K562 (cell line): ENCODE data around the gene PDE6D. TPM values are rescaled to one million over a fixed set of nuclear protein-coding genes. Genes with fewer than 3 reads are reported as not detected.

ENCODE experiments used
- ATAC-seq: fragments of 200-7000 bp; cut with Tn5 transposase; 3 replicates; pipeline ENCODE4 v1.9.1; 2020; ENCODE audit warnings: moderate library complexity
- BruUV-seq: library from RNA; stranded (reverse); fragments of 400-500 nt; replicated peaks from 2 replicates; lab custom pipeline; 2021; lab: Mats Ljungman, UMichigan
- CTCF ChIA-PET: fragments of 300-600 bp; formaldehyde crosslinking; extraction: SDS; loops from one replicate; lab custom pipeline; 2021; ENCODE audit warnings: low intra/inter-chr PET ratio; lab: Yijun Ruan, JAX
- POLR2A ChIA-PET: fragments of 300-600, 350-650 bp; sonication (Branson Sonifier 250); formaldehyde crosslinking; extraction: SDS; loops from one replicate; lab custom pipeline; 2021; ENCODE audit warnings: antibody characterized with exemption, inconsistent platforms; lab: Yijun Ruan, JAX
- DNase-seq, 4 experiments: peaks; one replicate each; pipeline versions ENCODE4 v3.0.0 to v3.0.0-alpha.2; 2011 to 2018; ENCODE audit warnings: low spot score in 3 of 4, mixed read lengths in 3 of 4; ENCODE audit errors: extremely low read depth in 1 of 4
- FAIRE-seq: peaks from 2 replicates; lab custom pipeline; 2011; peaks lifted over from hg19 to GRCh38; lab: Jason Lieb, UNC
- H2AFZ ChIP-seq: 2 replicates; pipeline ENCODE4 v1.6.0; 2011; ENCODE audit warnings: low read depth, low read length, control low read depth, inconsistent platforms
- H3K27ac ChIP-seq: fragments of 200-600 bp; 3 replicates; pipeline ENCODE4 v1.8.0; 2011; ENCODE audit warnings: low read depth, mild to moderate bottlenecking, control low read depth, inconsistent platforms, low read length, moderate library complexity, mixed read lengths; ENCODE audit errors: extremely low read depth
- H3K27me3 ChIP-seq, 2 experiments: fragments of 300-600 bp in 1 of 2; 2 replicates in 1 of 2; 3 replicates in 1 of 2; pipeline versions ENCODE4 v1.6.0 to v1.8.0; 2011; ENCODE audit warnings: inconsistent platforms in 2 of 2, low read length in 2 of 2, mild to moderate bottlenecking in 1 of 2, mixed read lengths in 1 of 2, moderate library complexity in 1 of 2; ENCODE audit not compliant: control insufficient read depth in 2 of 2, insufficient read depth in 2 of 2
- H3K36me3 ChIP-seq: fragments of 300-600 bp; 3 replicates; pipeline ENCODE4 v1.8.0; 2011; ENCODE audit warnings: mild to moderate bottlenecking, low read length, inconsistent platforms; ENCODE audit not compliant: control insufficient read depth, insufficient read depth
- H3K4me1 ChIP-seq, 2 experiments: fragments of 200-600 bp in 1 of 2; replicated peaks in 1 of 2; 2 replicates in 1 of 2; 3 replicates in 1 of 2; pipeline versions ENCODE4 v1.5.1 to v1.8.0; 2011; ENCODE audit warnings: inconsistent platforms in 2 of 2, low read length in 2 of 2, mild to moderate bottlenecking in 1 of 2, mixed read lengths in 1 of 2, moderate library complexity in 1 of 2; ENCODE audit not compliant: control insufficient read depth in 2 of 2, insufficient read depth in 2 of 2
- H3K4me2 ChIP-seq: 2 replicates; pipeline ENCODE4 v1.6.1; 2011; ENCODE audit warnings: low read length, control low read depth, inconsistent platforms, mixed read lengths; ENCODE audit not compliant: insufficient read depth
- H3K4me3 ChIP-seq: fragments of 200-600 bp; sonication (generic), shearing (Covaris generic); 2 replicates; pipeline ENCODE4 v1.5.1; 2016; ENCODE audit warnings: control low read depth, inconsistent platforms
- H3K79me2 ChIP-seq: fragments of 200-600 bp; 3 replicates; pipeline ENCODE4 v1.8.0; 2011; ENCODE audit warnings: low read length, inconsistent platforms; ENCODE audit not compliant: control insufficient read depth, insufficient read depth
- H3K9ac ChIP-seq, 2 experiments: 2 replicates each; pipeline versions ENCODE4 v1.6.0 to v1.6.1; 2011; ENCODE audit warnings: low read depth in 2 of 2, low read length in 2 of 2, control low read depth in 1 of 2, inconsistent platforms in 1 of 2, mild to moderate bottlenecking in 1 of 2, mixed read lengths in 1 of 2; ENCODE audit not compliant: insufficient read depth in 1 of 2
- H3K9me1 ChIP-seq: one replicate; pipeline ENCODE4 v1.6.0; 2011; ENCODE audit warnings: inconsistent platforms, mild to moderate bottlenecking, low read length, moderate library complexity; ENCODE audit not compliant: control insufficient read depth, insufficient read depth
- H3K9me3 ChIP-seq: replicated peaks from 2 replicates; pipeline ENCODE4 v1.5.1; 2011; ENCODE audit warnings: low read depth, low read length, inconsistent platforms; ENCODE audit not compliant: control insufficient read depth, insufficient read depth
- H4K20me1 ChIP-seq: replicated peaks from 2 replicates; pipeline ENCODE4 v1.6.1; 2011; ENCODE audit warnings: low read length, inconsistent platforms, mixed read lengths; ENCODE audit not compliant: control insufficient read depth, insufficient read depth
- RCOR1 ChIP-seq, 2 experiments: IDR thresholded peaks; 2 replicates each; pipeline ENCODE4 v1.6.1; 2012; ENCODE audit warnings: low read depth in 2 of 2, low read length in 2 of 2, borderline replicate concordance in 1 of 2, improper control_type of control experiment in 1 of 2
- TEAD2 ChIP-seq: fragments of 450-650 bp; IDR thresholded peaks from 2 replicates; pipeline ENCODE4 v1.6.1; 2016; ENCODE audit warnings: missing genetic modification characterization, control low read depth, missing compliant biosample characterization
- ZFX ChIP-seq: sonication (generic); formaldehyde crosslinking; IDR thresholded peaks from 2 replicates; pipeline ENCODE4 v1.8.0; 2022; ENCODE audit warnings: mild to moderate bottlenecking, missing genetic modification reagents, moderate library complexity
- ZNF3 ChIP-seq: fragments of 250-450 bp; sonication (Bioruptor Pico); IDR thresholded peaks from 2 replicates; pipeline ENCODE4 v1.5.0; 2021; ENCODE audit warnings: mild to moderate bottlenecking, moderate library complexity
- WGBS: fragments of 100-300 bp; shearing (Covaris generic); methylation state at CpG from one replicate; pipeline ENCODE4 v1.1.6; 2016; ENCODE audit warnings: low coverage, mixed read lengths; ENCODE audit not compliant: insufficient coverage; ENCODE audit errors: missing lambda C conversion rate; 5-methylcytosine and 5-hydroxymethylcytosine counted together
- in situ Hi-C: fragments of 300-500 bp; cut with MboI; formaldehyde crosslinking; loops from 4 replicates; pipeline ENCODE4 v1.15.0; 2018; ENCODE audit warnings: inconsistent platforms, mixed read lengths
- intact Hi-C: fragments of 100-400 bp; cut with micrococcal nuclease; formaldehyde crosslinking; loops from 2 replicates; pipeline ENCODE4 v1.14.2; 2022
- polyA plus RNA-seq, 8 experiments: library from polyadenylated mRNA; depleted of rRNA in 4 of 8; stranded (reverse) in 5 of 8; unstranded in 3 of 8; fragments of >200 nt; fragmentation: Nextera tagmentation in 2 of 8; fragmentation: Illumina TruSeq in 1 of 8; extraction: Ambion mirVana in 2 of 8; extraction: Trizol in 1 of 8; gene quantifications; 2 replicates each; pipeline versions ENCODE4 v1.2.1 to v1.2.3, GENCODE V29; 2011 to 2014; ENCODE audit warnings: inconsistent platforms in 1 of 8, missing spikeins in 1 of 8
- total RNA-seq, 7 experiments: library from RNA; depleted of rRNA in 6 of 7; stranded (reverse); fragments of >200 nt in 6 of 7; fragmentation: Illumina TruSeq in 2 of 7; extraction: Trizol in 2 of 7; gene quantifications; 2 replicates each; pipeline versions ENCODE4 v1.2.1 to v1.2.3, GENCODE V29; 2011 to 2021; ENCODE audit warnings: low replicate concordance in 1 of 7
- TF ChIP-seq, protein P1 (sequence below): fragments of 450-650 bp; IDR thresholded peaks from 2 replicates; pipeline ENCODE4 v1.6.1; 2016; ENCODE audit warnings: missing biosample characterization, missing genetic modification characterization
- TF ChIP-seq, protein P2 (sequence below): fragments of 250-450 bp; sonication (Bioruptor Pico); IDR thresholded peaks from 2 replicates; pipeline ENCODE4 v1.8.0; 2022; ENCODE audit warnings: inconsistent platforms, mild to moderate bottlenecking, moderate library complexity, borderline replicate concordance
- TF ChIP-seq, protein P3 (sequence below): fragments of 450-650 bp; IDR thresholded peaks from 2 replicates; pipeline ENCODE4 v1.6.1; 2018; ENCODE audit warnings: mild to moderate bottlenecking, low read depth; ENCODE audit not compliant: partially characterized antibody

Gene PDE6D
- total and polyA plus RNA-seq, 9 of the 15 experiments (the other 6 are each of a cell fraction or from before 2014, with no cell fraction given), result 0.65 to 11.6 (median 7.0) TPM

DNA sequence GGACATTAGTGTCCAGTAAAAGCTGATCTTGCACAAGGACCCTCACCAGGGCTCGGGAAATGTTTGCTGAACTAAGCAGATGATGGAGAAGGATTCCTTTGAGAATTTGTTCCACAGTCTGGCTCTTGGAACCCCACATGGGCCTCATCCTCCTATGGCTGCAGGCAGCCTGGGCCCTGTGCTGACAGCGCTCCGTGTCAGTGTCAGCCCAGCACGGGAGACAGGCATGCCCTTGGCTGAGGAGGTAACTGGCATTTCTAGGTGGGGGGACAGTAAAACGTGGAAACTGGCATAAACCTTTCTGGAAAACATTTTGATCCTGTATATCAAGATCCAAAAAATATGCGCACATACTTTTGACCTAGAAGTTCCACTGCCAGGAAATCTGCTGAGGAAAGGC lies 62.3 kb downstream of the PDE6D start:
- Histone ChIP-seq H3K79me2 (no peaks in the 10 kb centered on the region), H3K36me3 (no peaks in the 10 kb centered on the region), H3K9me1 (no peaks in the 10 kb centered on the region), H2AFZ (no peak overlapping the region), H3K4me1 (peaks cover 20 to 29% of the 10 kb centered on the region in 2 experiments; a peak in 4 of 5 replicates), H3K4me2 (no peak overlapping the region), H3K27me3 (no peaks in the 10 kb centered on the region), H3K9me3 (no peaks in the 10 kb centered on the region), H3K4me3 (no peak overlapping the region), H4K20me1 (peaks cover 10% of the 10 kb centered on the region), H3K9ac (no peak overlapping the region), H3K27ac (no peak overlapping the region)
- intact Hi-C loops, result no loop called here
- no peak for FAIRE-seq
- ChIA-PET POLR2A (no interaction called here), CTCF (no interaction called here)
- DNase-seq, result no peak
- BruUV-seq, result no TSS peak
- ATAC-seq, result no peak
- 51% methylated on average over 6 of the region's 6 CpGs for WGBS
- in situ Hi-C loops, result no loop called here
- TF ChIP-seq RCOR1 (IDR thresholded peaks at IDR 0.05; ENCODE audit: borderline replicate concordance in 1 of 2, low read depth in 2 of 2, low read length in 2 of 2) (no peak), ZFX (no peak), TEAD2 (no peak), ZNF3 (CRISPR knock-in tag) (no peak)
- TF ChIP-seq, protein P1, sequence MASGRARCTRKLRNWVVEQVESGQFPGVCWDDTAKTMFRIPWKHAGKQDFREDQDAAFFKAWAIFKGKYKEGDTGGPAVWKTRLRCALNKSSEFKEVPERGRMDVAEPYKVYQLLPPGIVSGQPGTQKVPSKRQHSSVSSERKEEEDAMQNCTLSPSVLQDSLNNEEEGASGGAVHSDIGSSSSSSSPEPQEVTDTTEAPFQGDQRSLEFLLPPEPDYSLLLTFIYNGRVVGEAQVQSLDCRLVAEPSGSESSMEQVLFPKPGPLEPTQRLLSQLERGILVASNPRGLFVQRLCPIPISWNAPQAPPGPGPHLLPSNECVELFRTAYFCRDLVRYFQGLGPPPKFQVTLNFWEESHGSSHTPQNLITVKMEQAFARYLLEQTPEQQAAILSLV (tag), result no peak
- TF ChIP-seq, protein P2, sequence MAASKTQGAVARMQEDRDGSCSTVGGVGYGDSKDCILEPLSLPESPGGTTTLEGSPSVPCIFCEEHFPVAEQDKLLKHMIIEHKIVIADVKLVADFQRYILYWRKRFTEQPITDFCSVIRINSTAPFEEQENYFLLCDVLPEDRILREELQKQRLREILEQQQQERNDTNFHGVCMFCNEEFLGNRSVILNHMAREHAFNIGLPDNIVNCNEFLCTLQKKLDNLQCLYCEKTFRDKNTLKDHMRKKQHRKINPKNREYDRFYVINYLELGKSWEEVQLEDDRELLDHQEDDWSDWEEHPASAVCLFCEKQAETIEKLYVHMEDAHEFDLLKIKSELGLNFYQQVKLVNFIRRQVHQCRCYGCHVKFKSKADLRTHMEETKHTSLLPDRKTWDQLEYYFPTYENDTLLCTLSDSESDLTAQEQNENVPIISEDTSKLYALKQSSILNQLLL (CRISPR knock-in tag), result no peak
- TF ChIP-seq, protein P3, sequence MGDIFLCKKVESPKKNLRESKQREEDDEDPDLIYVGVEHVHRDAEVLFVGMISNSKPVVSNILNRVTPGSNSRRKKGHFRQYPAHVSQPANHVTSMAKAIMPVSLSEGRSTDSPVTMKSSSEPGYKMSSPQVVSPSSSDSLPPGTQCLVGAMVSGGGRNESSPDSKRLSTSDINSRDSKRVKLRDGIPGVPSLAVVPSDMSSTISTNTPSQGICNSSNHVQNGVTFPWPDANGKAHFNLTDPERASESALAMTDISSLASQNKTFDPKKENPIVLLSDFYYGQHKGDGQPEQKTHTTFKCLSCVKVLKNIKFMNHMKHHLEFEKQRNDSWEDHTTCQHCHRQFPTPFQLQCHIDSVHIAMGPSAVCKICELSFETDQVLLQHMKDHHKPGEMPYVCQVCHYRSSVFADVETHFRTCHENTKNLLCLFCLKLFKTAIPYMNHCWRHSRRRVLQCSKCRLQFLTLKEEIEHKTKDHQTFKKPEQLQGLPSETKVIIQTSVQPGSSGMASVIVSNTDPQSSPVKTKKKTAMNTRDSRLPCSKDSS, result no peak
